GM12891 (cell line): Measurements from ENCODE around the gene RBM28.

Experiments used
- DNase-seq: peaks from one replicate; pipeline ENCODE4 v3.0.0; 2011; ENCODE audit warnings: low spot score; ENCODE audit not compliant: insufficient read length
- FAIRE-seq: peaks from 2 replicates; lab custom pipeline; 2011; peaks lifted over from hg19 to GRCh38; lab: Jason Lieb, UNC
- PAX5 ChIP-seq: IDR thresholded peaks from 2 replicates; pipeline ENCODE4 v1.6.1; 2011; ENCODE audit warnings: low read length, moderate library complexity, mild to moderate bottlenecking; ENCODE audit not compliant: insufficient read depth, severe bottlenecking
- POLR2A ChIP-seq: IDR thresholded peaks from 2 replicates; pipeline ENCODE4 v1.6.1; 2011; ENCODE audit warnings: low read depth, low read length, control low read depth
- POLR2AphosphoS5 ChIP-seq: IDR thresholded peaks from 2 replicates; pipeline ENCODE4 v1.6.1; 2011; ENCODE audit warnings: low read depth, low read length, control low read depth
- POU2F2 ChIP-seq: IDR thresholded peaks from 2 replicates; pipeline ENCODE4 v1.6.1; 2011; ENCODE audit warnings: low read depth, mild to moderate bottlenecking, control low read depth, low read length, moderate library complexity
- SPI1 ChIP-seq: IDR thresholded peaks from 2 replicates; pipeline ENCODE4 v1.6.1; 2011; ENCODE audit warnings: low read depth, low read length, control low read depth
- TAF1 ChIP-seq: IDR thresholded peaks from 2 replicates; pipeline ENCODE4 v1.6.1; 2011; ENCODE audit warnings: low read depth, low read length, control low read depth

The RBM28 gene

DNA sequence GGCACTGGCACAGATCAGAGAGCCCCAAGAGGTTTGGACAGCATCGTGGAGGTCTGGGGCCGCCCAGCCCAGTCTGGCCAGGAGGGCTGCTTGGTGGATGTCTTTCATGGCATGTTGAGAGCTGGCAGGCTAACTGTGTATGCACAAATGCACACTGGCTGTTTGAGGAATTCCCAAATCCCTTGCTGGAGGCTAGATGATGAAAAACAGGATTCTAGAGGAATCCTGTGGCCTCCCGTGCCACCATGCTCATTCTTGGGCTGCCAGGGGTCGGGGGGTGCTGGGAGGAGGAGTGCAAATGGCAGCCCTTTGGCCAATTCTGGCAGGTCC is 76.1 kb downstream of the RBM28 start:
- TF ChIP-seq SPI1 (no peak), POLR2A (no peak), TAF1 (no peak), POLR2AphosphoS5 (no peak)
- FAIRE-seq, result no peak

DNA sequence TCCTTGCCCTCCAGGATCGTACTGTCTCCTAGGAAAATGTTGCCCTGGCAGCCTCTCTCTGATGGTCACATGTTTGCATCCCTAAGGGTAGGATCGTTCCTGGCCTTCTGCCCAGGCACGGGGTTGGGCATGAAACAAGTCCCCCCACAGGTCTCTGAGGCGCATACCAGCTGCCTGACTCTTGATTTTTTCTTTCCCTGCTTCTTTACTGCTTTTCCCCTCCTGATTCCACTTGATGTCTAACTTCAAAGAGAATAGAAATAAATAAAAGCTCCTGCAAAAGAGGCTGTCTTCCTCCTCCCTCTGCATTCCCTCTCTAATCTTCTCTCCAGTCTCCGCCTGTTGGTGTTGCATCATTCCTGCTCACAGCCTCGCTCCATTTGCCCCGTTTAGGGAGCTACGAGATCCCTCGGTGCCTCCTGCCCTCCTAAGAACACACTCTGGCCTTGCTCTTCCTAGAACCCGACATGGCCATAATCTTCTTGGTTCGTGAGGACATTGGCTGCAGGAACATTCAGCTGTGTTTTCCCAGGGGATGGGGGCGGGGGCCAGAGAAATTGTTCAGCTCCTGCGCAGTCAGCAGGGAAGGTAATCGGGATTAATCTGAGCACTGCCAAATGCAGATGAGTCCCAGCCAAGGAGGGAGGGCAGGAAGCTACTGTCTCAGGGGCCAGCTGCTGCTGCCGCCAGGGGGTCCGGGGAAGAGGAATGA is 76.7 kb downstream of the RBM28 start:
- DNase-seq, result no peak

More for the DNA sequence above, 76.1 kb downstream of the RBM28 start:
- DNase-seq, result no peak

DNA sequence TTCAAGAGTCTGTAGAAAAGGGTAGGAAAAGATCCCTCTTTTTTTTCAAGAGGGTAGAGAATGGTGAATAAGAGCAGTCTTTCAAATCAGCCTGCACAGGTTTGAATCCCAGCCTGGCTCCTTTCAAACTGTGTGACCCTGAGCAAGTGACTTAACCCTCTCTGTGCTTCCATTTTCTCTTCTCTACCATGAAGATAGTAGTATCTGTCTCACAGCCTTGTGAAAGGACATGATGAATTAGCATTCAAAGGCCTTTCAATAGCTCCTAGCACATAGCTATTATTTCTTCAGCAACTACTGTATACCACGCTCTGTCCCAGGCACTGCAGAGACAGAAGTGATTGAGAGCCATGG is 77.2 kb downstream of the RBM28 start:
- FAIRE-seq (no peak), DNase-seq (no peak)
- no peak for TF ChIP-seq POU2F2
- TF ChIP-seq SPI1, result no peak
- no peak for TF ChIP-seq PAX5
- no peak for TF ChIP-seq POLR2AphosphoS5
- TF ChIP-seq POLR2A, result no peak
- TF ChIP-seq TAF1, result no peak

More for the DNA sequence above, 76.7 kb downstream of the RBM28 start:
- TF ChIP-seq TAF1 (no peak), POLR2A (no peak), POU2F2 (no peak), PAX5 (no peak), SPI1 (no peak), POLR2AphosphoS5 (no peak)
- FAIRE-seq, result no peak

DNA sequence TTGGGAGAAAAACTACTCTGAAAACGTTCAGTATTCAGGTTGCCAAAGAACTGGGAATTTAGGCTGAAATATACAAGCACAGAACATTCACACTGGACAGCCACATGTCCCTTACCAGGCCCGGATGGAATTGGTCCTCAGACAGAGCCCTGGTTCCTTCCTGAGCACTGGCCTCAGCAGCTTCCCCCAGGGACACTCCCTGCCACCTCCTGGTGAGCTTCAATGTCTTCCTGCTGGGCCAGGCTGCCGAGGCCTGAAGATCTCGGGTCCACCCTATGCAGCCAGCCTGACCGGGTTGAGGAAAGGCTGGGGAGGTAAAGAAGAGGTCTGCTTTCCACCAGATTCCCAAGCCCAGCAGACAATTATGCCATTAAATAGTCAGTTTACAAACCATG is 77.8 kb downstream of the RBM28 start:
- TF ChIP-seq TAF1, result no peak
- no peak for DNase-seq
- no peak for FAIRE-seq

DNA sequence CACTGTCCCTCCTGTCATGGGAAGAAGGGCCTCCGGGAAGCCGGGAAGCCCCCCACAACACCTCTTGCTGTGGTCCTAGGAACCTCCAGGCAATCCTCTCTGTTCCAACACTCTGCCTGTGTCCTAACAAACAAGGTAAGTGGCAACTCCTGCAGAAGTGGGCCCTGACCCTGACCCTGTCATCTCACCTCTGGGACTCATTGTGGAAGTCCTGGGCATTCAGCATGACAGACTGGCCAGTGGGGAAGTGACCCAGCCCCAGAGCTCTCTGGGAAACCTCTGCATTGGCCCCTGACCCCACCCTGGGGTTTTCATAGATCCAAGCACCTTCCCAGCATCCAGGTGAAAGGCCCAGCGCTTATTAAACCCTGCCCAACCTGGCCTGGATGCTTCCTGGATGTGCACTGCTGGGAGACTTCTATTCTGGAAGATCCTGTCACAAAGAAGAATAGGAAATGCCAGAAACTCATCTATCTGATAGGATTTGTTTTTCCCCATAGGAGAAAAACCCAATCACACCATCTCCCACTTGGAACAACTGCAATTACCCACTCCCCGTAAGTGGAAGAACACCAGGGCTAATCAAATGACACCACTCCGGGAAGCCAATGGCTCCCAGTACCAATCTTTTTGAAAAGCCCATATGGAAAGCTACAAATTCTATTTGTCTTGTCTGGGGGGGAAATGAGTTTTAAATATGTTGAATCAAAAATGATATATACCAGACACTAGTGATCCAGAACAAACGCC is 78.4 kb downstream of the RBM28 start:
- no peak for TF ChIP-seq SPI1
- no peak for TF ChIP-seq POLR2AphosphoS5
- TF ChIP-seq TAF1, result no peak
- no peak for TF ChIP-seq PAX5
- no peak for TF ChIP-seq POU2F2
- TF ChIP-seq POLR2A, result no peak
- FAIRE-seq, result no peak
- no peak for DNase-seq

DNA sequence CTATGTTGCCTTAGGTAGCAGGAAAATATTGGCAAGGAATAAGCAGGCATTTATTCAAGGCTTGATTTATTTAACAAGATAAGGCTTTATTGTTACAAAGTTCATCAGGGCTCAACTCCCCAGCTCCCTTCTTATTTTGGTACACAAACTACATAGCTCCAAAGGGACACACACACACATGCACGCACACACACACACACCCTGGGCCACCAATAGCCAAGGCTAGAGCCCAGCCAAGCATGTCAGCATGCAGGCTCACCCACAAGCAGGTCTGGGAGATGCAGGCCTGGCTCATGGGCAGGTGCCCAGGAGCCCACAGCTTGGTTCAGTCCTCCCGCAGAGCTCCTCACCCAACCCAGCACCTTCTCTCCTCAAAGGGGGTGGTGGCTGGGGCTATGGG is 79.2 kb downstream of the RBM28 start:
- FAIRE-seq, result no peak
- TF ChIP-seq TAF1 (no peak), POU2F2 (no peak), SPI1 (no peak), POLR2AphosphoS5 (no peak), PAX5 (no peak)

DNA sequence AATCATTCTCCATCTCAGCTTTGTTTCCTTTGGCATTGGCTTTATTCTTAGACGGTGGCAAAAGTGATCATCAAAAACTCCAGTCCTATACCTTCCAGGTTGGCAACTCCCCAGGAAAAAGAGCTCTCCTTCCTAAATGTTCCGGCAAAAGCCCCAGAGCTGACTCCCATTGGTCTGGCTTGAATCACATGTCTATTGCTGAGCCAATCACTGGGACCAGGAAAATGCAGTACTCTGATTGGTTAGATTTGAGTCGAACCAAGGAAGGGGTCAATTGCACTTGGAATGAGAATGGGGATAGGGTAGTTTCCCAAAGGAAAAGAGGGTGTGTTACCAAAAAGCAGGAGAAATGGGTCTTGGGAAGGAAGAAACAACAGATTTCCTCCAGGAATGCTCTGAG is 80.3 kb downstream of the RBM28 start:
- FAIRE-seq, result no peak

More for the DNA sequence above, 79.2 kb downstream of the RBM28 start:
- DNase-seq, result no peak

DNA sequence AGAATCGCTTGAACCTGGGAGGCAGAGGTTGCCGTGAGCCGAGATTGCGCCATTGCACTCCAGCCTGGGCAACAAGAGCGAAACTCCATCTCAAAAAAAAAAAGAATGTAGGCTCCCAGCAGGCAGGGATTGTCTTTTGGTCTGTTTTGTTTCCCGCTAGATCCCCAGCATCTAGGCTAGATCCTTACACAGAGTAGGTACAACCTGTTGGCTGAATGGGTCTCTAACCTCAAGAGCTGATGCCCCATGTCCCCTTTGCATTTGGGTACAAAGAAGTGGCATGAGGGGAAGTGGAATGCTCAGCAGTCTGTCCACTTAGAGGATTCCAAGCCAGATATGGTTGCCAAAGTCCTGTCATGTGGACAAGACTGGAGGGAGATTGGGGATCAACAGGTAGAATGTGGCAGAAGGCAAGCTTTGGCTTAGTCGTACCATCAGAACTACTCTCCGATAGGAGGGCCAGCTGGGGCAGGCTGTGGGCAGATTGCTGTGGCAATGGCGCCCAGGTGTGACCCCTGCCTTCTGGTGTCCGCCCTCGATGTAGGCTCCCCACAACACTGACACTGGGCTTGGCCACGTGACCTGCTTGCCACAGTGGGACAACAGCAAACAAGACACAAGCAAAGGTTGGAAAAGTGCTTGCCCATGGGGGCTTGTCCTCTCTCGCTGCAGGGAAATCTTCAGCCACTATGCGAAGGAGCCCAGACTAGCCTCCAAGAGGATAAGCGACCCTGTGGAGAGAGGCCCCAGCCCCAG is 81.3 kb downstream of the RBM28 start:
- TF ChIP-seq POLR2A, result no peak
- no peak for TF ChIP-seq POU2F2
- no peak for TF ChIP-seq POLR2AphosphoS5
- TF ChIP-seq PAX5, result no peak
- no peak for TF ChIP-seq SPI1
- no peak for TF ChIP-seq TAF1
- DNase-seq (no peak), FAIRE-seq (no peak)

More for the DNA sequence above, 80.3 kb downstream of the RBM28 start:
- no peak for TF ChIP-seq SPI1
- no peak for TF ChIP-seq POLR2A
- no peak for TF ChIP-seq PAX5
- TF ChIP-seq TAF1, result no peak
- TF ChIP-seq POLR2AphosphoS5, result no peak
- TF ChIP-seq POU2F2, result no peak
- no peak for DNase-seq

DNA sequence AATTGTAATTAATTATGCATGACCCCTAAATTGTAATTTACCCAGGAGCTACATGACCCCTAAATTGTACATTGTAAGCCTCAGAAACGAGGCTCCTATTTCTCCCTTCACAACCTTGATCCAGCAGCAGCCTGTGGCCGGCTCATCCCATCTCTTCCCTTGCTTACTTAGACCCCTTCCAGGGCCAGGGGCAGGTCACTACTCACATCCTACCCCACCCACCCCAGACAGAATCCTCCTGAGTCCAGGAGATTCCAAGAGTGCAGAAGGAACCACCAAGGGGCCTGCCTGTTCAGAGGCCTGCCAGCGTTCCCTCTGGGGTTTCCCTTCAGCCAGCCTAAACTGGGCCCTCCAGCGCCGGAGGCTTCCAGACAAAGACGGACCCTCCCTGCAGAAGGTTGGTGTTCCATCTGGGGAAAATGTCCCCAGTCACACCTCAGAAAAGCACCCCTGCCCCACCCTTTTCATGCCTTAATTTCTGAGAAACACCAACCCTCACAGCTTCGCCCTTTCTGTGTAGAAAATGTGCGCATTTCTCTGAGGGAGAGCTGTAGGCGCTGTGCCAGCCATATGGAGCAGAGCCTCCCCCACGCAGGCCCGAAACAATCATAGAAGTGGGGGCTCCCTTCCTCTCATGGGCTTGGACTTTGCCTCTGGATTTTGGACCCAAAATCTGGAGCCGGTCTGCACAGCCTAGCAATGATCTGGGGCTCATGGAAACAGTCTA is 83.5 kb downstream of the RBM28 start:
- DNase-seq, result no peak
- FAIRE-seq, result no peak
- TF ChIP-seq POLR2AphosphoS5, result no peak
- TF ChIP-seq POLR2A, result no peak
- TF ChIP-seq POU2F2, result no peak
- TF ChIP-seq PAX5, result no peak
- no peak for TF ChIP-seq SPI1
- no peak for TF ChIP-seq TAF1
